HEK293T (cell line): Measurements from ENCODE around the gene FBXL13.

Source experiments
- BHLHE40 ChIP-seq: fragments of 450-650 bp; IDR thresholded peaks from 2 replicates; pipeline ENCODE4 v1.6.1; 2016; ENCODE audit warnings: mild to moderate bottlenecking, moderate library complexity, borderline replicate concordance
- FOXM1 ChIP-seq: fragments of 450-650 bp; IDR thresholded peaks from 2 replicates; pipeline ENCODE4 v1.6.1; 2017; ENCODE audit warnings: mild to moderate bottlenecking, borderline replicate concordance
- SP1 ChIP-seq: fragments of 450-650 bp; IDR thresholded peaks from 2 replicates; pipeline ENCODE4 v1.6.1; 2017

GRCh38 chr7:102897856-102898531 lies 176.6 kb downstream of the FBXL13 start:
- TF ChIP-seq SP1 (no peak), BHLHE40 (no peak), FOXM1 (no peak)
